Ecto neural progenitor cell (in vitro differentiated cells): Measurements from ENCODE around the gene RAB37.

ENCODE experiments used
- DNase-seq: peaks from one replicate; pipeline ENCODE4 v3.0.0-alpha.2; 2018; ENCODE audit warnings: low spot score

RAB37 gene

DNA sequence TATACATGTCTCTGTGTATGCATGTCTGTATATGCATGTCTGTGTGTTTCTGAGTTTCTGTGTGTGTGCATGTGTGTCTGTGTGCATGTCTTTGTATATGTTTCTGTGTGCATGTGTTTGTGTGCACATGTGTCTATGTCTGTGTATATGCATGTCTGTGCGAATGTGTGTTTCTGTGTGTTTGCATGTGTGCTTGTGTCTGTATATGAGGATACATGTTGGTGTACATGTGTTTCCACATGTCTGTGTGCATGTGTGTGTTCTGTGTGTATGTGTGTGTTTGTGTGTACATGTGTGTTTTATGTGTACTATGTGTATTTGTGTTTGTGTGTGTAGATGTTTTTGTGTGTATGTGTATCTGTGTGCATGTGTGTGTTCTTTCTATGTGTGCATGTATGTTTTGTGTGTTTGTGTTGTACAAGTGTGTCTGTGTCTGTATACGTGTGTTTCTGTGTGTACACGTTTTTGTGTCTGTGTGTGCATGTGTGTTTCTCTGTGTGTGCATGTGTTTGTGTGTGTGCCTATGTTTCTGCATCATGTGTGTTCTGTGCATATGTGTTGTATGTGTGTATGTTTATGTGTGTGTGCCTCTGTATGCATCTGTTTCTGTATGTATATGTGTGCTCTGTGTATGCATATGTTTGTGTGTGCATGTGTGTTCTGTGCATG, 8.9 kb upstream of the RAB37 start:
- no peak for DNase-seq

GRCh38 chr17:74728702-74729075, 8.4 kb upstream of the RAB37 start:
- DNase-seq: no peak

GRCh38 chr17:74729368-74729767, 7.7 kb upstream of the RAB37 start:
- no peak for DNase-seq

- DNase-seq: no peak
These were observed 7.2 kb upstream of the RAB37 start for GRCh38 chr17:74729866-74730265.

- no peak for DNase-seq
These were observed 6.3 kb upstream of the RAB37 start for GRCh38 chr17:74730491-74731346.

DNA sequence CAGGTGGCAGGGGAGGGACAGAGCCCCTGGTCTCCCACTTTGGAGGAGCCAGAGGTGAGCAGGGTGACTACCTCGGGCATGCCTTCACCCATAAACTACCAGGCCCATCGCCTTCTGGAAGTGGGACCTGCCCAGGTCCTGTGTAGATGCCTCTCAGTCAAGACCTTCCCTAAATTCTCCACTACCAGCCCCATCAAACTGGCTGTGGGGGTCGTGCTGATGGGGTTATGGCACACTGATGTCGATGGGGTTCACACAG, 5.8 kb upstream of the RAB37 start:
- no peak for DNase-seq

DNA sequence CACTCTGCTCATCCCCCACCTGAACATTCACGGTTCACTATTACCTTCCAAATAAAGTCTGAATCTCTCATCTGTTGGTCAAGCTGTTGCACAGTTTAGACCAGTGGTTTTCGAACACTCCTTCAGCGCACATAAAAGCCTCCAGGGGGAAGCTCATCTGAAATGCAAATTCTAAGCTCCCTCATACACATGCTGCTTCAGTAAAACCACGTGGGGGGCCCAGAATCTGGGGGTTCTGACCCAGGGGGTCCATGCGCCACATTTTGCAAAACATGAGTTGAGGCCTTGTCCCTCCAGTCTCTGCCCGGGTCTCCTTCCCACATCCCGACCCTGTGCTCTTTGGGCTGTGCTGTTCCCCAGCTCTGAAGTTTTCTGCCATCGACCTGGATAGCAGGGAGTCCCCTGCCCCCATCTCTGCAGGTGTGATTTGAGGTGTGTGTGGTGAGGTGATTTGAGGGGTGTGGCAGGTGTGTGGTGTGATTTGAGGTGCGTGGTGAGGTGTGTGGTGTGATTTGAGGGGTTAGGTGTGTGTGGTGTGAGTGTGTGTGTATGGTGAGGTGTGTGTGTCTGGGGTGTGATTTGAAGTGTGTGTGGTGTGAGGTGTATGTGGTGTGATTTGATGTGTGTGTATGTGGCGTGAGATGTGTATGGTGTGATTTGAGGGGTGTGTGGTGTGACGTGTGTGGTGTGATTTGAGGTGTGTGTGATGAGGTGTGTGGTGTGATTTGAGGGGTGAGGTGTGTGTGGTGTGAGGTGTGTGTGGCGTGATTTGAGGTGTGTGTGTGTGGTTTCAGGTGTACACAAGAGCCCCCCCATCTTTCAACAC, 4.8 kb upstream of the RAB37 start:
- DNase-seq: no peak

GRCh38 chr17:74733365-74734122, 3.5 kb upstream of the RAB37 start:
- DNase-seq: no peak

DNA sequence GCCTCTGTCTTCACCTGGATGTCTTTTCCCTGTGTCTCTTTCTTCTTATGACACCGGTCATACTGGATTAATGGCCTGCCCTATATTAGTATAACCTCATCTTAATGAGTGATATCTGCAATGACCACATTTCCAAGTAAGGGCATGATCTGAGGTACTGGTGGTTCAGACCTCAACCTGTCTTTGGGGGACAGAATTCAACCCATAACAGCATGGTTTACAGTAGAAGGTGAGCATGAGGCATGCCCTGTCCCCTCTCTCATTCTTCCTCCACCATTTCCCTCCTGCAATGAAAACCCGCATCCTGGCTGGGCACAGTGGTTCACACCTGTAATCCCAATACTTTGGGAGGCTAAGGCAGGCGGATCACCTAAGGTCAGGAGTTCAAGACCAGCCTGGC, 2.8 kb upstream of the RAB37 start:
- no peak for DNase-seq

DNA sequence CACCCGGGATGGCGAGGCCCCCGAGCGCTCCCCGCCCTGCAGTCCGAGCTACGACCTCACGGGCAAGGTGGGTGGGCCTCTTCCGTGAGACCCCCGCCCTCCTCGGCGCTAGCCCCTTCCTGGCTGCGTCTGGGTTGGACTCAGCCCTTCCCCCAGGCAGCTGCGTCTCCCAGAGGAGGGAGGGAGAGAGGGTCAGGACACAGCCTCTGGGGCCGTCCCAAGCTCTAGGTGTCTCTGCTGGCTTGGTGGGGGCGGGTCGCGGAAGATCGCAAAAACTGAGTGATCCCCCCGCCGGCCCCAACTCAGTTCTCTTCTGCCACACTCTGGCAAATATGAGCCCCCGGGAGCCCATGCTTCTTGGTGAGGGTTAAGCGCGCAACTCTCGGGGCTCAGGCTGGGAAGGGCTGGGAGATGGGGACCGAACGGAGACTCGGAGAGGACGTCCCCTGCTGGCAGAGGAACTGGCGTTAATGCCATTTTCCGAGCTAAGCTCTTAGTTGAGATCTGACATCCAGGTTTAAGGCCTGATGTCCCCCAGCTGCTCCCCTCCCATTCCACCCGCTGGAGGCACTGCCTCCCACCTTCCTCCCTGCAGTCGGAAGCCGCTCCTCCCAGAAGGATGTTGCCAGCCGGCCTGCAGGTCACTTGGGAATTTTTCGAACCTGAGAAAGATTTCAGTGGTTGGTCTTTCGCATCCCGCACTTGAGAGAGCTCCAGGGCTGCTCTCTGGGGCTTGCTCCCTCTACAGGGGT, 419 bp downstream of the RAB37 start:
- peak; percentile 82 for DNase-seq

DNA sequence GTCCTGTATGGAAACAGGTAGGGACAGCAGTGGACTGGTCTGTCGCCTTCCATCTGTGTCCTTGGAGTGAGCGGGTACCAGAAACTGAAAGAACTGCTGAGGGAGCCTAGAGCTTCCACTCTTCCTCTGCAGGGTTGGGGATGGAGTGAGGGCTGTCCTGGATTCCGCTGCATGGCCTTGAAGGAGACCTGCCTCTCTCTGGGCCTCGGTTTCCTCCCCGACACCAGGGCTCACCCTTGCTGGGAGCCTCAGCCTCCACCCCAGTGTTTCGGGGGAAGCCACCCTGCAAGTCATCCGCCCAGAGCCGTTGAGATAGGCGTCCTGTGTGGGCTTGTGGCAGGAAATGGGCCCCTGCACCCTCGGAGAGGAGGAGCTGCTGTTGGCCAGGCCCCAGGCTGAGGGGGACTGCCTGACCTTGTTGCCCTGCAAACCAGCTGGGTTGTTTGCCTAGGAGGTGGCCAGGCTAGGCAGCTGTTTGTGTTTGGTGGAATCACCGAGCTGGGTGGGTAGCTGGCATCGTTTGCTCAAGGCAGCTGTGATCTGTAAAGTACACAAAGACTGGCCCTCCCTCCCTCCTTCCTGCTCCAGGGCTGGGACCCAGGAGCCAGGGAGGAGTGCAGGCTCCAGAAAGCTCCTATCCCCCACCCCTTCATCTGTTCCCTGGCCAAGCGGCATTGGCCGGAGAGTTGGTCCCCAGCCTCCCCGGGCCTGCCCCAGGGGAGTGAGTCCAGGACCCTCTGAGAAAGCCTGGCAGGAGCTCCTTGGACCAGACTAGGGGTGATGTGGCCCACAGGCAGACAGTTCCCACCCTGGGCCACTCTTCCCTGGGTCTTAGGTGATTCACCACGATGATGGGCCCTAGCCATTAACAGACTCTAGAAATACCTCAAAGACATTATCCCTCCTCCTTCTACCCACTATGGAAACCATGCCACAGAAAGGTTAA, 1.3 kb downstream of the RAB37 start:
- DNase-seq: no peak

GRCh38 chr17:74739227-74739831, 2.3 kb downstream of the RAB37 start:
- DNase-seq: no peak

GRCh38 chr17:74740173-74740572, 3.1 kb downstream of the RAB37 start:
- DNase-seq: no peak

- DNase-seq: no peak
These were observed 3.8 kb downstream of the RAB37 start for GRCh38 chr17:74740641-74741387.

DNA sequence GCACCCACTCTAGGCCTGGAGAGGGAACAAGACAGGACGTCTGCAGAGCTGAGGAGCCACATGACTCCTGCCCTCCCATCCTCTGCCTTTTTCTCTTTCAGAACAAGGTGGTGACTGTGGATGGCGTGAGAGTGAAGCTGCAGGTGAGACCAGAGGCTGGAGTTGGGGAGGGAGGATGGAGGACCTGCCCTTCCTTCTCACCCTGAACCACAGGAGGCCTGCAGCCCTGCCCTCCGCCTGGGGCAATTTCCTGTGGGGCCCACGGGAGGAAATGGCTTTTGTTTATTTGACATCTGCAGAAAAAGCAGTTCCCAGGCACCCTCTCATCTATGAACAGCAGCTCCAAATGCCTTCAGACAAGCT, 5.1 kb downstream of the RAB37 start:
- no peak for DNase-seq

DNA sequence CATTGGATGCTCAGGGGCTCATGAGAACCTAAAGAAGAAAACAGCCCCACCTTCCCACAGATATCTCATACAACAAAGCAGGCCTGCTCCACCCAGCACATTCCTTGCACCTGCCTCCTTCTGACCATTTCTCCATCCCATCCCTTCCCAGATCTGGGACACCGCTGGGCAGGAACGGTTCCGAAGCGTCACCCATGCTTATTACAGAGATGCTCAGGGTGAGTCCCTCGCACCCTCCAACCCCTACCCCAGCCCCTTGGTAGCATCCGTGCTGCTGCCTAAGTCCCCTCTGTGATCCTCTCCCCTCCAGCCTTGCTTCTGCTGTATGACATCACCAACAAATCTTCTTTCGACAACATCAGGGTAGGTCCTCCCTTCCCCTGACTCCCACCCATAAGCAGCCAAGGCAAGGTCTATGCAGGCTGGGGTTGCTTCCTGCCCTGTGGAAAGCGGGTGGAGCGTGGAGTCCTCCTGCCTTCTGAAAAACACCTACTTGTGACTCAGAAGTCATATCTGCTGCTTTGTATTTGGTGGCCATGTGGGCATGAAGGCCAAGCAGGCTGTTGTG, 6.0 kb downstream of the RAB37 start:
- DNase-seq: no peak

DNA sequence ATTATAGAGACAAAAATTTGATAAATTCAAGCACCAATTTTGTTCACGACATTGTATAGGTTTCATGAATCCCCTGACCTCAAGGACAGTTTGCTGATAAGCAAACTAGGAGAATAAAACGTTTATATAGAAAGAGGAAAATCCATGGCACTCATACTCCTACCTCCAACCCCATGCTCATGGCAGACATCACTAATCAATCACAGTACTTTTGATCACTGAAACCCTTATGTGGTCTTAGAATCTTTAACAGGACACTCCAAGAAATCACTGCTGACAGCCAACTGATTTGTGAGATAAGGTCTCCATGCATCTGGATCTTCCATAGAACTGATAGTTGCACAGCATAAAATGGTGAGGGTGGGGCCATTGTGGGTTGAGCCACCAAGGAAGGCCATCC, 6.7 kb downstream of the RAB37 start:
- DNase-seq: no peak

DNA sequence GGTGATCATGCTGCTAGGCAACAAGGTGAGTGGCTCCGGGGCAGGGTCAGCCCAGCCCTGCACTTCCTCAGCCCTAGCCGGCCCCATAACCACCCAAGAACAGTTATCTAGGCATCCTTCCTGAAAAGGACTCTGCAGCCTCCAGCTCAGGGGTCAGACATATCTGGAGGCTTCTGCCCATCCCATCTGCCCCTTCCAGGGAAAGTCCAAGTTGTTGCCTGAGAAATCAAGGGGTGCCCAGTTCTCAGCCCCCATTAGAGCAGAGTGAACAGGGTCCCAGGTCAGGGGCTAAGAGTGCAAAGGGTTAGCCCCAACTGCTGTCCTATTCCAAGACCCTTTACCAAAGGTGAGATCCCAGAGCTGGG, 7.3 kb downstream of the RAB37 start:
- DNase-seq: no peak
